ENCODE measurements around the gene RAET1G.
"Not testable (repeated sequence)": the region's sequence is repeated elsewhere in the genome, so short reads cannot be mapped to it uniquely, and the experiment has no call there.

The RAET1G gene

DNA sequence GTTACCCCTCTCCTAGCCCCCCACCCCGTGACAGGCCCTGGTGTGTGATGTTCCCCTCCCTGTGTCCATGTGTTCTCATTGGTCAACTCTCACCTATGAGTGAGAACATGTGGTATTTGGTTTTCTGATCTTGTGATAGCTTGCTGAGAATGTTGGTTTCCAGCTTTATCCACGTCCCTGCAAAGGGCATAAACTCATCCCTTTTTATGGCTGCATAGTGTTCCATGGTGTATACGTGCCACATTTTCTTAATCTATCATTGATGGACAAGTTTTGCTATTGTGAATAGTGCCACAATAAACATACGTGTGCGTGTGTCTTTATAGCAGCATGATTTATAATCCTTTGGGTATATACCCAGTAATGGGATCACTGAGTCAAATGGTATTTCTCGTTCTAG, 31.1 kb downstream of the RAET1G start:
- DNase-seq: not testable (repeated sequence)

DNA sequence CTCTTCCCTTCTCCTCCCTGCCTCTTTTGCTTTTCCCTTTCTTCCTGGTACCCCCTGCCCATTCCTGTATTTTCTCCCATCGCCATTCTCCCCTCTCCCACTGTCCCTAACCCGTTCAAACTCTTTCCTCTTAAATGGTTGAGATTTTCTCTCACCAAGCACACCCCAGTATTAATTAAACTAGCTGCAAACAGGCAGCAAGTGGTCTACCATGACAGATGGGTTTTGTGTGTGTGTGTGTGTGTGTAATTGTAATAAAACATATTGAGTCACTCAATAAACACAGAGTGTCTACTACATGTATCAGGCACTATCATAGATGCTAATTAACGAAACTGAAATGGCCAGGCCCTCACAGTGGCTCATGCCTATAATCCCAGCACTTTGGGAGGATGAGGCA, 31.7 kb downstream of the RAET1G start:
- no peak for DNase-seq

DNA sequence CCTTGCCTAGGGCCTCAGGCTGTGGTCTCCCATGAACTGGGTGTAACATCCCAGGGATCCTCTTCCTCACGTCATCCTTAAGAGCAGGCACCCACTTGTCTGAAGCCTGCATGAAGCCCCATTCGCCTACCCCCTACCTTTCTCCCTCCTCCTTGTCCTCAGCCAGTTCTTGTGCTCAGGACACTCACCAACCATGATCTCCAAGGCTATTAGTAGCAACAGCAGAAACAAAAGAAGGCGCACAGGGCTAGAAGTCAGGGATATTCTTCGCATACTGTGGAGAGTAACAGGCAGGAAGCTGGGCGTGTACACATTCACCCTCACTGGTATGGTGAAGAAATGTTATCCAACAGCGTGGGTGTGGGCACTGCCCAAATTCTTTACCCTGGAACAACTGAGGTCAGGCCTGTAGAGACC, 32.3 kb downstream of the RAET1G start:
- no peak for DNase-seq

DNA sequence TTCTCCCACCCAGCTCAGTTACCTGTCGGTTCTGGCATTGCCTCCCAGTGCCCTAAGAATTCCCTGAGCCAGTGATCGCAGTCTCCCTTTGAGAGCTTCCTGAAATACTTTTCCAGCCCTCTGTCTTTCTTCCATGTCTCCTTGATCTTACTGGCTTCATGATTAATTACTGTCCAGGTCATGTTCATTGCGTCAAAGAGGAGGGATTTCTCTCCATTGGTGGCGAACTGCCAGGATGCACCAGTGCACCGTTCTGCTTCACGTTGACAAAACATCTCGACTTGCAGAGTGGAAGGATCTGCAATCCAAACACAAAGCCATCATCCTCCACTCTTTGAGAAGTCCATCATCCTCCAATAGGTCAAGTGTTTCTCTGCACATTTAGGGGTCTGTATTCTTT, 33.6 kb downstream of the RAET1G start:
- DNase-seq: no peak

DNA sequence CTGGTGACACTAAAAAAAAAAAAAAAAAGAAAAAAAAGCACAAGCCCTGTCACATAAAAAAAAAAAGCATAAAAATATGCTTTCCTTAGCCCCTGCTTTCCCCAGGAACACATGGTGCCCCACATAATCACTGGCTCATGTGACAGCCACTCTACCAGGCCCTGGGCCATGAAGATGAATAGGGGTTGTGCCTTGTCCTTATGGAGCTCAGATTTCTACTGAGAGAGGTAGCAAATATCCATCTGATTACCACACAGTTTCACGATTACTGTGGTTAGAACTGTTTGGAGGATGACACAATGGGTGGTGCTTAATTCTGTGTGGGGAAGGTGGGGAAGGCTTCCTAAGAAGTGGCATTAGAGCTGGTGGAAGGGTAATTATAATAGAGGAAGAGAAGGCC, 34.3 kb downstream of the RAET1G start:
- no peak for DNase-seq

DNA sequence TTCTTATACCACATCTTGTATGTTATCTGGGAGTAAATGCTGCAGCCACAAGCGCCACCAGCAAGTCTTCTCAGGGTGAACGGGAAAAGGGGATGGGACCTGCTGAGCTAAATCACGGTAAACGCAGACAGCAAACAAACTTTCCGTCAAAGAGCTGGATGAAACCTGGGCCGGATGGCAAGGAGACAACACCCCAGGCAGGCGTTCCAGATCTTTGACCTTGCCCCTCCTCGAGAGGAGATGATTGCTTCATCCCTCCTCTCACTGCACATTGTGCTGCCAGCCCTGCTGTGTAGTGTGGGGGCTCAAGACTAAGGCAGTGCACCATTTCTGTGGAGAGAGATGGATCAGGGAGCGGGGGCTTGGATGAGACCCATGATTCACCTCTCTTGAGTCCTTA, 34.8 kb downstream of the RAET1G start:
- DNase-seq: no peak

DNA sequence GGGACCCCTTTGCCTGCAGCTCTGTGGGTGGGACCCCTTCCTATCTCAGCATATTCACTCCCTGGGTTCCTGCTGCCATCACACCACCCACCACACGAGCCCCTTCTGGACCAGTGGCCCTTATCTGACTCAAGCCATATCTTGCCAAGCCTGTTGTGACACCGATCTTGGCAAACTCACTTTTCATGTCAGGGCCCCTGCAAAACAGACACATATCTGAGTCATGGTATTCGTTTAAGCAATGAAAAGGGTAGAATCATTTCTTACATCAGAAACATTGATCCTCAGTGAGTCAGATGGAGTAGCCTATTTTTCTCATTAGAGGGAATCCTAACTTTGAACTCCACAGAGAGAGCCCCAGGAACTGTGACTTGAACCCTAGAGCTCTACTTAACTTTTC, 35.6 kb downstream of the RAET1G start:
- DNase-seq: no peak

GRCh38 chr6:149885888-149886287, 37.0 kb downstream of the RAET1G start:
- no peak for DNase-seq

DNA sequence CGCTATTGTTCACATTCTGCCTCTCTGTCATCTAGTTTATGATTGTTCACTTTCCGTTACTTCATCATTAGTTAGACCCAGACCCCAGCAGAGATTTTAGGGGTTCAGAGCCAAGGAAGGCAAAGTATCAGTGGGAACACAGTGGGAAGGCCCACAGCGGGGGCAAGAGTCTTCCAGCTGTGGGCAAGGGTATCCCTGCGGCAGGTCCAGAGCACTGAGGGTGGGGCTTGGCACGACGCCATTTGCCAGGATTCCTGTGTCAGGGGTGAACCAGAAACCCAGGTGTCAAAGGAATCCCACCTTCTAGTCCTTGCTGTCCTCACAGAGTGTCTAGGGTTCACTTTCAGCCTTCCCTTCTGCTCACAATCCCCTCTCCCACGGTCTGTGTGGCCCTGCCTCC, 38.3 kb downstream of the RAET1G start:
- DNase-seq: no peak

GRCh38 chr6:149884215-149884614, 38.7 kb downstream of the RAET1G start:
- DNase-seq: no peak

- no peak for DNase-seq
Measured at GRCh38 chr6:149881860-149882259, 41.1 kb downstream of the RAET1G start.

DNA sequence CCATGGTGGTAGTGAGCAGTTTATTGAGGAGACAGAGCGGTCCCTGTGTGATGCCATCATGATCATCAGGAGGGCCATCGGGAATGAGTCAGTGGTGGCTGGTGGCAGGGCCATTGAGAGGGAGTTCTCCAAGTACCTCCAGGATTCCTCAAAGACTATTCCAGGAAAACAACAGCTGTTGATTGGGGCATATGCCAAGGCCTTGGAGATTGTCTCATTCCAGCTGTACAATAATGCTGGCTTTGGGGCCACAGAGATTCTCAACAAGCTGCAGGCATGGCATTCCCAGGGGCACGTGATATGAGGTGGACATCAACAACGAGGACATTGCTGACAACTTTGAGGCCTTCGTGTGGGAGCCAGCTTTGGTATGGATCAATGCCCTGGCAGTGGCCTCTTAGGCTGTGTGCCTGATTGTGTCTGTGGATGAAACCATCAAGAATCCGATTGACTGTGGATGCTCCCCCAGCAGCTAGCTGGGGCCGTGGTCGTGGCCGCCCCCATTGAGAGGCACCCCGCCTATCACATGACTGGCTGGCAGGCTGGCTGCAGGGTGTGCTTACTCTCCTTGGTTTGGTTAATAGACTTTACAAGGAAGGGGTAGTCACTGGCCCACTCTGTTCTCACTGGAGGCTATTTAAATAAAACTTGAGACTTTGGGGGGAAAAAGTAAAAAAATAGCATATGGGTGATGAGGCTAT, 41.7 kb downstream of the RAET1G start:
- no peak for DNase-seq

DNA sequence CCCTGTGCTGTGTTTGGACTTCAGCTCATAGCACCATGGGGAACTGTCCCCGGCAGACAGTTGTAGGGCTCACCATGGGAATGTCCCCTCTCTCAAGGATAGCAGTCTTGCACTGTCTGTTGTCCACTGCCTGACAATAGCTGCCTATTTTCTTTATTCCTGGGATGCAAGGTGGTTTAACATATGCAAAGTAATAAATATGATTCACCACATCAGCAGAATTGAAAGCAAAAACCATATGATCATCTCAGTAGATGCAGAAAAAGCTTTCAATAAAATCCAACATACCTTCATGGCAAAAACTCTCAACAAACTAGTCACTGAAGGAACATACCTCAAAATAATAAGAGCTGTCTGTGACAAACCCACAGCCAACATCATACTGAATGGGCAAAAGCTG, 45.3 kb downstream of the RAET1G start:
- DNase-seq: no peak

- DNase-seq: no peak
Measured at GRCh38 chr6:149876241-149876933, 46.5 kb downstream of the RAET1G start.

DNA sequence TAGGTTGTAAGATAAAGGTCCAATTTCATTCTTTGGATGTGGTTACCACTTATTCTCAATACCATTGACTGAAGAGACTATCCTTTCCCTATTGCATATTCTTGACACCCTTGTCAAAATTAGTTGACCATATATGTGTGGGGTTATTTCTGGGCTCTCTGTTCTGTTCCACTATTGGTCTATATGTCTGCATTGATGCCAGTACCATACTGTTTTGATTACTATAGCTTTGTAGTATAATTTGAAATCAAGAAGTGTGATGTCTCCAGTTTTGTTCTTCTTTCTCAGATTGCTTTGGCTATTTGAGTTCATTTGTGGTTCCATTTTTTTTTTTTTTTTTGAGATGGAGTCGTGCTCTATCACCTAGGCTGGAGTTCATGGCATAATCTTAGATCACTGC, 50.7 kb downstream of the RAET1G start:
- DNase-seq: no peak

- no peak for DNase-seq
Measured at GRCh38 chr6:149871182-149871581, 51.7 kb downstream of the RAET1G start.

DNA sequence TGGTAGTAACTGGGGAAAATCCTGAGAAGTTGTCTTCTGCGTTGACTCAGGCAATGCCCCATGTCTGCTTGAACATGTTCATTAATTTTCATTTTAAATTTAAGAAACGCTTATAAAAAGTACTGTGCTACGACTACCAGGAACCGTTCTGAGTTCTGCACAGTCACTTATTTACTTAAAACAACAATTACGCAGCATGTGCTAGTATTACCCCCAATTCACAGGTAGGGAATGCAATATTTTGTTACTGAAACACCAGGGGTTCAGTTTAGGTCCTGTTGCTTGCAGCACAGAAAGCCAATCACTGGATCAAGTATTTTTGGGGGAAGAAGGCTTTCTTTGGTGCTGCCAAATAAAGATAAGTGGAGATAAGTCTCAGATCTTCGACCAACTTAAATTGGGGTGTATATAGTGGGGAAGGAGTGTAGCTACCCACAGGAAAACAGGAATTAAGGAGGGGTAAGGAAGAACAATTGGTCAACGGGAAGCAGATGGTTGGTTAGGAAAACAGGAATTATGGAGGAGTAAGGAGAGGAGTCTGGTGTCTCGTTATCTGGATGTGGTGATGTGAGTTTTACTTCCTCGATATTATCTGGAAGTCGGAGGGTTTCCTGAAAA, 53.5 kb downstream of the RAET1G start:
- DNase-seq: no peak

- DNase-seq: no peak
Measured at GRCh38 chr6:149867876-149868640, 54.9 kb downstream of the RAET1G start.
